ENCODE measurements around the gene PPP3CA. TPM values are rescaled to one million over a fixed set of nuclear protein-coding genes. Genes with fewer than 3 reads are reported as not detected.

PPP3CA gene
- total RNA-seq, 1 experiment from 2014 or later = 133 TPM

DNA sequence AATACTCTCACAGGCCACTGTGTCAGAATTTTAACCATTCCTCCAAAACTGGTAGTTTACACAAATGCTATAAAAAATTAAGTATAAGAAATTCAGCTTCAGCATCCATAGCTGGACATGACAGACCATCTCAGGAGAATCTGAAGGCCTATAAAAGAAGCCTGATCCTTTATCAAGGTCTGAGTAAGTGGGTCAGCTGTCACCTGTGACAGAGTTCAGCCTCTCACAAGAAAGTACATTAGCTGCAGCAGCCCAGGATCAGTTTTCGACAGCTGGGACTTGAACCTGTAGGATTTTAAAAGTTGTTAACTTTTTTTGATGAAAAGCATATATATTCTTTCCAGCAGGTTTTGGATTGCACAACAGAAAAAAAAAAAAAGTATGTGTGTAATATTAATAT is 60.7 kb downstream of the PPP3CA start:
- no peak overlapping the region for H3K27ac ChIP-seq (ENCODE audit: low read depth, low read length)
- TF ChIP-seq, protein P1, sequence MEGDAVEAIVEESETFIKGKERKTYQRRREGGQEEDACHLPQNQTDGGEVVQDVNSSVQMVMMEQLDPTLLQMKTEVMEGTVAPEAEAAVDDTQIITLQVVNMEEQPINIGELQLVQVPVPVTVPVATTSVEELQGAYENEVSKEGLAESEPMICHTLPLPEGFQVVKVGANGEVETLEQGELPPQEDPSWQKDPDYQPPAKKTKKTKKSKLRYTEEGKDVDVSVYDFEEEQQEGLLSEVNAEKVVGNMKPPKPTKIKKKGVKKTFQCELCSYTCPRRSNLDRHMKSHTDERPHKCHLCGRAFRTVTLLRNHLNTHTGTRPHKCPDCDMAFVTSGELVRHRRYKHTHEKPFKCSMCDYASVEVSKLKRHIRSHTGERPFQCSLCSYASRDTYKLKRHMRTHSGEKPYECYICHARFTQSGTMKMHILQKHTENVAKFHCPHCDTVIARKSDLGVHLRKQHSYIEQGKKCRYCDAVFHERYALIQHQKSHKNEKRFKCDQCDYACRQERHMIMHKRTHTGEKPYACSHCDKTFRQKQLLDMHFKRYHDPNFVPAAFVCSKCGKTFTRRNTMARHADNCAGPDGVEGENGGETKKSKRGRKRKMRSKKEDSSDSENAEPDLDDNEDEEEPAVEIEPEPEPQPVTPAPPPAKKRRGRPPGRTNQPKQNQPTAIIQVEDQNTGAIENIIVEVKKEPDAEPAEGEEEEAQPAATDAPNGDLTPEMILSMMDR (IDR thresholded peaks at IDR 0.05 in 2 of 3, conservative IDR thresholded peaks at IDR 0.05 in 1 of 3; ENCODE audit: borderline replicate concordance in 1 of 3, insufficient read depth in 1 of 3, low read depth in 2 of 3, low read length in 2 of 3) = no peak
- TF ChIP-seq, protein P2, sequence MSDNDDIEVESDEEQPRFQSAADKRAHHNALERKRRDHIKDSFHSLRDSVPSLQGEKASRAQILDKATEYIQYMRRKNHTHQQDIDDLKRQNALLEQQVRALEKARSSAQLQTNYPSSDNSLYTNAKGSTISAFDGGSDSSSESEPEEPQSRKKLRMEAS (IDR thresholded peaks at IDR 0.05) = no peak
- TF ChIP-seq POLR2A (IDR thresholded peaks at IDR 0.05; ENCODE audit: borderline replicate concordance, extremely low read depth, insufficient read depth, insufficient read length) = no peak
- no peak for TF ChIP-seq CEBPB (IDR thresholded peaks at IDR 0.05; ENCODE audit: low read depth)
- TF ChIP-seq POLR2AphosphoS5 (IDR thresholded peaks at IDR 0.05; ENCODE audit: low read depth, low read length) = no peak
- TF ChIP-seq EZH2 (IDR thresholded peaks at IDR 0.05) = no peak
- TF ChIP-seq, protein P3, sequence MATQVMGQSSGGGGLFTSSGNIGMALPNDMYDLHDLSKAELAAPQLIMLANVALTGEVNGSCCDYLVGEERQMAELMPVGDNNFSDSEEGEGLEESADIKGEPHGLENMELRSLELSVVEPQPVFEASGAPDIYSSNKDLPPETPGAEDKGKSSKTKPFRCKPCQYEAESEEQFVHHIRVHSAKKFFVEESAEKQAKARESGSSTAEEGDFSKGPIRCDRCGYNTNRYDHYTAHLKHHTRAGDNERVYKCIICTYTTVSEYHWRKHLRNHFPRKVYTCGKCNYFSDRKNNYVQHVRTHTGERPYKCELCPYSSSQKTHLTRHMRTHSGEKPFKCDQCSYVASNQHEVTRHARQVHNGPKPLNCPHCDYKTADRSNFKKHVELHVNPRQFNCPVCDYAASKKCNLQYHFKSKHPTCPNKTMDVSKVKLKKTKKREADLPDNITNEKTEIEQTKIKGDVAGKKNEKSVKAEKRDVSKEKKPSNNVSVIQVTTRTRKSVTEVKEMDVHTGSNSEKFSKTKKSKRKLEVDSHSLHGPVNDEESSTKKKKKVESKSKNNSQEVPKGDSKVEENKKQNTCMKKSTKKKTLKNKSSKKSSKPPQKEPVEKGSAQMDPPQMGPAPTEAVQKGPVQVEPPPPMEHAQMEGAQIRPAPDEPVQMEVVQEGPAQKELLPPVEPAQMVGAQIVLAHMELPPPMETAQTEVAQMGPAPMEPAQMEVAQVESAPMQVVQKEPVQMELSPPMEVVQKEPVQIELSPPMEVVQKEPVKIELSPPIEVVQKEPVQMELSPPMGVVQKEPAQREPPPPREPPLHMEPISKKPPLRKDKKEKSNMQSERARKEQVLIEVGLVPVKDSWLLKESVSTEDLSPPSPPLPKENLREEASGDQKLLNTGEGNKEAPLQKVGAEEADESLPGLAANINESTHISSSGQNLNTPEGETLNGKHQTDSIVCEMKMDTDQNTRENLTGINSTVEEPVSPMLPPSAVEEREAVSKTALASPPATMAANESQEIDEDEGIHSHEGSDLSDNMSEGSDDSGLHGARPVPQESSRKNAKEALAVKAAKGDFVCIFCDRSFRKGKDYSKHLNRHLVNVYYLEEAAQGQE (IDR thresholded peaks at IDR 0.05; ENCODE audit: low read depth) = no peak
- ChIA-PET CTCF (no interaction called here), RAD21 (ENCODE audit: low non-redundant PET in 1 of 2, low total read pairs in 2 of 2, uncharacterized antibody in 2 of 2, unreplicated experiment in 2 of 2) (no interaction called here), POLR2A (no interaction called here)
- no peaks in the 10 kb centered on the region for H3K36me3 ChIP-seq (ENCODE audit: control insufficient read depth in 1 of 2, insufficient read depth in 2 of 2, low read length in 2 of 2)
- H3K4me3 ChIP-seq (replicated peaks in 1 of 2; ENCODE audit: low read depth in 1 of 2, low read length in 2 of 2) = no peak overlapping the region
- no peak overlapping the region for H2AFZ ChIP-seq (ENCODE audit: low read depth, low read length, poor library complexity, severe bottlenecking)
- no peaks in the 10 kb centered on the region for H4K20me1 ChIP-seq (ENCODE audit: insufficient read depth)
- H3K79me2 ChIP-seq (ENCODE audit: insufficient read depth, low read length) = peaks cover 83% of the 10 kb centered on the region
- H3K9me2 ChIP-seq (ENCODE audit: insufficient read depth) = no peaks in the 10 kb centered on the region
- H3K9me3 ChIP-seq (ENCODE audit: control insufficient read depth in 1 of 2, insufficient read depth in 1 of 2, low read depth in 1 of 2, low read length in 2 of 2) = no peaks in the 10 kb centered on the region
- no peak overlapping the region for H3K4me2 ChIP-seq (ENCODE audit: low read length)
- intact Hi-C loops (cut with micrococcal nuclease) = no loop called here
- ATAC-seq (no peak), DNase-seq (ENCODE audit: low read depth, low spot score) (no peak)
- no peaks in the 10 kb centered on the region for H3K27me3 ChIP-seq (ENCODE audit: insufficient read depth, low read length)
- no TSS peak for BruUV-seq (replicated peaks)
- no peak overlapping the region for H3K9ac ChIP-seq (ENCODE audit: low read length)
- peaks cover 9 to 15% of the 10 kb centered on the region in 2 experiments; a peak in 3 of 4 replicates for H3K4me1 ChIP-seq (ENCODE audit: control insufficient read depth in 1 of 2, insufficient read depth in 2 of 2, low read length in 2 of 2)

Data from HCT116 (cell line).